Measurements from ENCODE around the gene CDH20. TPM values are rescaled to one million over a fixed set of nuclear protein-coding genes. Genes with fewer than 3 reads are reported as not detected.

Gene CDH20
- not detected in 2 replicates for total RNA-seq

GRCh38 chr18:61333271-61333745 lies at the start of gene CDH20:
TSS of gene CDH20 (plus strand) at chr18:61333430.

All from epithelial cell of umbilical artery (primary cell).